Measurements from ENCODE around the gene OLIG1. TPM values are rescaled to one million over a fixed set of nuclear protein-coding genes. Genes with fewer than 3 reads are reported as not detected.

Gene OLIG1, protein sequence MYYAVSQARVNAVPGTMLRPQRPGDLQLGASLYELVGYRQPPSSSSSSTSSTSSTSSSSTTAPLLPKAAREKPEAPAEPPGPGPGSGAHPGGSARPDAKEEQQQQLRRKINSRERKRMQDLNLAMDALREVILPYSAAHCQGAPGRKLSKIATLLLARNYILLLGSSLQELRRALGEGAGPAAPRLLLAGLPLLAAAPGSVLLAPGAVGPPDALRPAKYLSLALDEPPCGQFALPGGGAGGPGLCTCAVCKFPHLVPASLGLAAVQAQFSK
- total RNA-seq (2022) (not detected in 2 replicates), Bru-seq, nascent RNA (not detected), BruChase-seq, experiment 1, labeled RNA remaining after a 2-hour chase (not detected), BruChase-seq, experiment 2, labeled RNA remaining after a 6-hour chase (not detected)
- long read RNA-seq = 0 reads

DNA sequence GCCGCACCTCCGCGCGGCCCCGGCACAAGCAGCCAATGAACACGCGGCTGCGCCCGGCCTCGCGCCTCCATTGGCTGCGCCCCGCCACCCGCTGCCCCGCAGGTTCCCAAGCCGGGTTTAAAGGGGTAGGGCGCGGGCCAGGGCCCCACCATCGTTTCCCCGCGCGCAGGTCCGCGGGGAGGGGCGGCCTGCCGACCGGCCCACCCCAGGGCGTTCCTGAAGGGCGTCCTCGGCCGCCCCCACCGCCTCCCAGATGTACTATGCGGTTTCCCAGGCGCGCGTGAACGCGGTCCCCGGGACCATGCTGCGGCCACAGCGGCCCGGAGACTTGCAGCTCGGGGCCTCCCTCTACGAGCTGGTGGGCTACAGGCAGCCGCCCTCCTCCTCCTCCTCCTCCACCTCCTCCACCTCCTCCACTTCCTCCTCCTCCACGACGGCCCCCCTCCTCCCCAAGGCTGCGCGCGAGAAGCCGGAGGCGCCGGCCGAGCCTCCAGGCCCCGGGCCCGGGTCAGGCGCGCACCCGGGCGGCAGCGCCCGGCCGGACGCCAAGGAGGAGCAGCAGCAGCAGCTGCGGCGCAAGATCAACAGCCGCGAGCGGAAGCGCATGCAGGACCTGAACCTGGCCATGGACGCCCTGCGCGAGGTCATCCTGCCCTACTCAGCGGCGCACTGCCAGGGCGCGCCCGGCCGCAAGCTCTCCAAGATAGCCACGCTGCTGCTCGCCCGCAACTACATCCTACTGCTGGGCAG lies at the start of gene OLIG1:
Gene OLIG1 (plus strand): TSS at position 148 of the 750 bp plus-strand sequence. CDS start 106 bp downstream, at position 254.
- no peaks in the 10 kb centered on the region for H3K36me3 Mint-ChIP-seq (ENCODE audit: insufficient read depth, unreplicated experiment)
- H3K4me1 Mint-ChIP-seq (ENCODE audit: low read depth, unreplicated experiment) = no peaks in the 10 kb centered on the region
- H3K4me3 ChIP-seq (ENCODE audit: low read depth, low read length) = peak within 1 kb of the TSS; percentile 17
- H3K9me3 Mint-ChIP-seq (ENCODE audit: unreplicated experiment) = no peaks in the 10 kb centered on the region
- peaks cover 3% of the 10 kb centered on the region; the same call in 1 of the 2 replicates for H3K4me1 ChIP-seq
- no peak within 1 kb of the TSS for H3K27ac Mint-ChIP-seq (ENCODE audit: unreplicated experiment)
- TF ChIP-seq, protein P1, sequence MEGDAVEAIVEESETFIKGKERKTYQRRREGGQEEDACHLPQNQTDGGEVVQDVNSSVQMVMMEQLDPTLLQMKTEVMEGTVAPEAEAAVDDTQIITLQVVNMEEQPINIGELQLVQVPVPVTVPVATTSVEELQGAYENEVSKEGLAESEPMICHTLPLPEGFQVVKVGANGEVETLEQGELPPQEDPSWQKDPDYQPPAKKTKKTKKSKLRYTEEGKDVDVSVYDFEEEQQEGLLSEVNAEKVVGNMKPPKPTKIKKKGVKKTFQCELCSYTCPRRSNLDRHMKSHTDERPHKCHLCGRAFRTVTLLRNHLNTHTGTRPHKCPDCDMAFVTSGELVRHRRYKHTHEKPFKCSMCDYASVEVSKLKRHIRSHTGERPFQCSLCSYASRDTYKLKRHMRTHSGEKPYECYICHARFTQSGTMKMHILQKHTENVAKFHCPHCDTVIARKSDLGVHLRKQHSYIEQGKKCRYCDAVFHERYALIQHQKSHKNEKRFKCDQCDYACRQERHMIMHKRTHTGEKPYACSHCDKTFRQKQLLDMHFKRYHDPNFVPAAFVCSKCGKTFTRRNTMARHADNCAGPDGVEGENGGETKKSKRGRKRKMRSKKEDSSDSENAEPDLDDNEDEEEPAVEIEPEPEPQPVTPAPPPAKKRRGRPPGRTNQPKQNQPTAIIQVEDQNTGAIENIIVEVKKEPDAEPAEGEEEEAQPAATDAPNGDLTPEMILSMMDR (IDR thresholded peaks at IDR 0.05; ENCODE audit: insufficient read depth in 1 of 2, low read depth in 1 of 2, low read length in 1 of 2, severe bottlenecking in 1 of 2, unreplicated experiment in 1 of 2) = no peak
- no peaks in the 10 kb centered on the region for H3K36me3 ChIP-seq (ENCODE audit: control insufficient read depth, insufficient read depth, low read length)
- H3K9me3 ChIP-seq = peaks cover 6% of the 10 kb centered on the region; the same call in 1 of the 2 replicates
- H3K4me3 Mint-ChIP-seq (ENCODE audit: unreplicated experiment) = peak within 1 kb of the TSS; percentile 74
- no TSS peak for BruUV-seq (replicated peaks)
- H3K27me3 ChIP-seq (replicated peaks; ENCODE audit: control insufficient read depth, insufficient read depth, low read length) = no peaks in the 10 kb centered on the region; the same call in 1 of the 2 replicates
- DNase-seq = no peak
- ChIA-PET CTCF (no interaction called here), POLR2A (no interaction called here)
- intact Hi-C loops (cut with micrococcal nuclease; ENCODE audit: unreplicated experiment) = loop anchor here (5.0 kb wide), 1 partner anchor 78 kb away; no protein-coding TSS in a partner anchor
- peaks cover 23% of the 10 kb centered on the region for H3K27me3 Mint-ChIP-seq (ENCODE audit: insufficient read depth, unreplicated experiment)

DNA sequence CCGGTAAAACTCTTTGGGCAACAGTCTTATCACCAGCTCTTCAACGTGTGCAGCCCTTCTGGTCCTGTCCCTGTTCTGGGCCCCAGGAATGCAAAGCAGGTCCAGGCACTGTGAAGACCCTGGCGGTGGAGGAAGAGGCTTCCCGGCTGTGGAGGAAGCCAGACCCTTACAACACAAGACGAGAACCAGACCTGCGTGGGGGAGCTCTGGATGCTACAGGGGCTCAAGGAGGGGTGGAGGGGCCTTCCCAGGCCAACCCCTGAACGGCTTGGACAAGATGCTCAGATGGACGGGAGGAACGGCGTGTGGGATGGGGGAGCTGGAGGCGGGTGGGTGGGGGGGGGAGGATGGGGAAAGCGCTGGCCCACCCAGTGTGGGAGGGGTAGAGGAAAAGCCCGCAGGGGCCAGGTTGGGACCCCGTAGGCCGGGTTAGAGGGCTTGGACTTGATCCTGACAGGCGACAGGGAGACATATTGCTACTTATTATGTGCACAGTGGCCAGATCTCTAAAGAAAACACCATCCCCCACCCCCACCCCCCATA lies 49.3 kb upstream of the OLIG1 start:
- Histone ChIP-seq H3K4me3 (ENCODE audit: low read depth, low read length) (no peak overlapping the region), H3K36me3 (ENCODE audit: control insufficient read depth, insufficient read depth, low read length) (no peaks in the 10 kb centered on the region), H3K27me3 (replicated peaks; ENCODE audit: control insufficient read depth, insufficient read depth, low read length) (no peaks in the 10 kb centered on the region; the same call in 1 of the 2 replicates), H3K9me3 (no peaks in the 10 kb centered on the region), H3K4me1 (no peaks in the 10 kb centered on the region)
- DNase-seq = no peak
- Mint-ChIP-seq H3K27ac (ENCODE audit: unreplicated experiment) (no peak overlapping the region), H3K4me1 (ENCODE audit: low read depth, unreplicated experiment) (no peaks in the 10 kb centered on the region), H3K36me3 (ENCODE audit: insufficient read depth, unreplicated experiment) (no peaks in the 10 kb centered on the region), H3K27me3 (ENCODE audit: insufficient read depth, unreplicated experiment) (peaks cover 23% of the 10 kb centered on the region), H3K4me3 (ENCODE audit: unreplicated experiment) (no peak overlapping the region), H3K9me3 (ENCODE audit: unreplicated experiment) (no peaks in the 10 kb centered on the region)
- ChIA-PET POLR2A (no interaction called here), CTCF (no interaction called here)
- no TSS peak for BruUV-seq (replicated peaks)
- TF ChIP-seq, protein P1 (IDR thresholded peaks at IDR 0.05; ENCODE audit: insufficient read depth in 1 of 2, low read depth in 1 of 2, low read length in 1 of 2, severe bottlenecking in 1 of 2, unreplicated experiment in 1 of 2) = no peak
- intact Hi-C loops (cut with micrococcal nuclease; ENCODE audit: unreplicated experiment) = no loop called here

DNA sequence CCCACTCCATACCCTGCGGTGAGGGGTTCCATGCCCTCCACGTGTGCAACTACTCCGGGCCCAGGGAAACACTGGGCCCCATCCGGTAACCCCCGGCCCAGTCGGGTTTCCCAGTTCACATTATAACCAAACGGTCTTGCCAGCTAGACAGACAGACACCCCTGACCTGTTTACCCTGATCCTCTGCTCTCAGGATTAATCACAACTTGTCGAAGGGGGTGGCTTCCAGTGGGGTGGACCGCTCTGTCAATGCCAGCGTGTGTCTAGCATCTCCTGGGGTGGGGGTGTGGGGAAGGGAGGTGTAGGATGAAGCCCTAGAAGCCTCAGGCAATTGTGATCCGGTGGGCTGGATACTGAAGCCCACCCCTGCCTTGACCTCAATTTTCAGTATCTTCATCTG lies 48.8 kb upstream of the OLIG1 start:
- no peaks in the 10 kb centered on the region for H3K36me3 Mint-ChIP-seq (ENCODE audit: insufficient read depth, unreplicated experiment)
- Histone ChIP-seq H3K9me3 (no peaks in the 10 kb centered on the region), H3K27me3 (replicated peaks; ENCODE audit: control insufficient read depth, insufficient read depth, low read length) (no peaks in the 10 kb centered on the region; the same call in 1 of the 2 replicates), H3K4me3 (ENCODE audit: low read depth, low read length) (no peak overlapping the region), H3K36me3 (ENCODE audit: control insufficient read depth, insufficient read depth, low read length) (no peaks in the 10 kb centered on the region), H3K4me1 (no peaks in the 10 kb centered on the region)
- TF ChIP-seq, protein P1 (IDR thresholded peaks at IDR 0.05; ENCODE audit: insufficient read depth in 1 of 2, low read depth in 1 of 2, low read length in 1 of 2, severe bottlenecking in 1 of 2, unreplicated experiment in 1 of 2) = no peak
- DNase-seq = no peak
- H3K4me1 Mint-ChIP-seq (ENCODE audit: low read depth, unreplicated experiment) = no peaks in the 10 kb centered on the region
- peaks cover 27% of the 10 kb centered on the region for H3K27me3 Mint-ChIP-seq (ENCODE audit: insufficient read depth, unreplicated experiment)
- ChIA-PET CTCF (no interaction called here), POLR2A (no interaction called here)
- no peak overlapping the region for H3K27ac Mint-ChIP-seq (ENCODE audit: unreplicated experiment)
- no peak overlapping the region for H3K4me3 Mint-ChIP-seq (ENCODE audit: unreplicated experiment)
- no TSS peak for BruUV-seq (replicated peaks)
- no peaks in the 10 kb centered on the region for H3K9me3 Mint-ChIP-seq (ENCODE audit: unreplicated experiment)
- intact Hi-C loops (cut with micrococcal nuclease; ENCODE audit: unreplicated experiment) = no loop called here
